ENCODE measurements around the gene HIVEP3. TPM values are rescaled to one million over a fixed set of nuclear protein-coding genes. Genes with fewer than 3 reads are reported as not detected.

HIVEP3 gene
- total and polyA plus RNA-seq, 2 of the 13 experiments (the other 11 are each of a cell fraction or from before 2014, with no cell fraction given), result 0.05 TPM; not detected in 1

GRCh38 chr1:41872074-41872473 is 46.6 kb downstream of the HIVEP3 start:
- no peak overlapping the region for H3K9ac ChIP-seq (ENCODE audit: insufficient read depth, low read depth, low read length)
- DNase-seq (ENCODE audit: low spot score) (no peak), ATAC-seq (no peak), FAIRE-seq (no peak)
- no peaks in the 10 kb centered on the region for H3K4me1 ChIP-seq (ENCODE audit: insufficient read depth, low read length)
- TF ChIP-seq FOXO4 (CRISPR knock-in tag; conservative IDR thresholded peaks at IDR 0.05), result no peak
- no peak for TF ChIP-seq SIX1 (CRISPR knock-in tag; IDR thresholded peaks at IDR 0.05; ENCODE audit: borderline replicate concordance)
- TF ChIP-seq GABPA (IDR thresholded peaks at IDR 0.05; ENCODE audit: low read depth, low read length), result no peak
- peak; percentile 51; the same call in 1 of the 2 replicates for TF ChIP-seq GABPA (CRISPR knock-in tag; IDR thresholded peaks at IDR 0.05; ENCODE audit: low read depth)
- no peak for TF ChIP-seq ZFX (CRISPR knock-in tag; IDR thresholded peaks at IDR 0.05; ENCODE audit: low read depth)
- ChIA-PET POLR2A (no interaction called here), CTCF (ENCODE audit: low intra/inter-chr PET ratio, low total read pairs) (no interaction called here)
- peaks cover 1 to 7% of the 10 kb centered on the region in 2 experiments; a peak in 1 of 5 replicates for H3K27me3 ChIP-seq (ENCODE audit: control insufficient read depth in 1 of 2, insufficient read depth in 2 of 2, low read length in 2 of 2)
- intact Hi-C loops (cut with micrococcal nuclease; ENCODE audit: unreplicated experiment) (no loop called here), in situ Hi-C loops (cut with HindIII; ENCODE audit: extremely low pct_ligation_motif_present, low pct_unique_long_range_greater_than_20kb) (no loop called here)
- no peaks in the 10 kb centered on the region; the same call in 1 of the 2 replicates for H4K20me1 ChIP-seq (ENCODE audit: insufficient read depth, low read length)
- H3K9me3 ChIP-seq (ENCODE audit: low read length), result no peaks in the 10 kb centered on the region
- no peaks in the 10 kb centered on the region for H3K79me2 ChIP-seq (ENCODE audit: insufficient read depth, low read length)
- no peak overlapping the region for H2AFZ ChIP-seq (ENCODE audit: low read length)
- no peak overlapping the region for H3K4me3 ChIP-seq (replicated peaks in 1 of 3; ENCODE audit: insufficient read depth in 1 of 3, low read depth in 2 of 3, low read length in 3 of 3)
- BruUV-seq (replicated peaks), result no TSS peak
- WGBS (ENCODE audit: low lambda C conversion rate), result 38% methylated on average over 4 of the region's 4 CpGs
- H3K36me3 ChIP-seq (replicated peaks in 1 of 2; ENCODE audit: control insufficient read depth in 1 of 2, insufficient read depth in 2 of 2, low read length in 2 of 2), result no peaks in the 10 kb centered on the region
- H3K4me2 ChIP-seq (ENCODE audit: low read depth, low read length), result no peak overlapping the region
- no peak overlapping the region for H3K27ac ChIP-seq (ENCODE audit: extremely low read length, insufficient read depth, low read length)

GRCh38 chr1:41870076-41870562 is 48.6 kb downstream of the HIVEP3 start:
- H2AFZ ChIP-seq (ENCODE audit: low read length), result no peak overlapping the region
- in situ Hi-C loops (cut with HindIII; ENCODE audit: extremely low pct_ligation_motif_present, low pct_unique_long_range_greater_than_20kb) (no loop called here), intact Hi-C loops (cut with micrococcal nuclease; ENCODE audit: unreplicated experiment) (no loop called here)
- no peaks in the 10 kb centered on the region for H3K9me3 ChIP-seq (ENCODE audit: low read length)
- no peaks in the 10 kb centered on the region for H3K36me3 ChIP-seq (replicated peaks in 1 of 2; ENCODE audit: control insufficient read depth in 1 of 2, insufficient read depth in 2 of 2, low read length in 2 of 2)
- no peak overlapping the region for H3K9ac ChIP-seq (ENCODE audit: insufficient read depth, low read depth, low read length)
- BruUV-seq (replicated peaks), result no TSS peak
- no peaks in the 10 kb centered on the region; the same call in 1 of the 2 replicates for H4K20me1 ChIP-seq (ENCODE audit: insufficient read depth, low read length)
- FAIRE-seq (no peak), DNase-seq (ENCODE audit: low spot score) (no peak), ATAC-seq (no peak)
- H3K79me2 ChIP-seq (ENCODE audit: insufficient read depth, low read length), result no peaks in the 10 kb centered on the region
- no peak overlapping the region for H3K4me3 ChIP-seq (replicated peaks in 1 of 3; ENCODE audit: insufficient read depth in 1 of 3, low read depth in 2 of 3, low read length in 3 of 3)
- H3K4me2 ChIP-seq (ENCODE audit: low read depth, low read length), result no peak overlapping the region
- H3K27ac ChIP-seq (ENCODE audit: extremely low read length, insufficient read depth, low read length), result no peak overlapping the region
- H3K27me3 ChIP-seq (ENCODE audit: control insufficient read depth in 1 of 2, insufficient read depth in 2 of 2, low read length in 2 of 2), result peaks cover 0 to 7% of the 10 kb centered on the region in 2 experiments; a peak in 1 of 5 replicates
- no peak for TF ChIP-seq DPF2 (CRISPR knock-in tag; IDR thresholded peaks at IDR 0.05; ENCODE audit: borderline replicate concordance, low read depth)
- peak; percentile 39; the same call in 1 of the 2 replicates for TF ChIP-seq CREB1 (IDR thresholded peaks at IDR 0.05)
- no peak for TF ChIP-seq CREB1 (CRISPR knock-in tag; IDR thresholded peaks at IDR 0.05)
- 7% methylated on average over 6 of the region's 7 CpGs for WGBS (ENCODE audit: low lambda C conversion rate)
- CTCF ChIA-PET (ENCODE audit: low intra/inter-chr PET ratio, low total read pairs), result no interaction called here
- no peaks in the 10 kb centered on the region for H3K4me1 ChIP-seq (ENCODE audit: insufficient read depth, low read length)
- POLR2A ChIA-PET, result no interaction called here

Measured in HepG2 (cell line).